GM20431 (cell line): ENCODE results near the gene HDGFL2.

ENCODE experiments used
- in situ Hi-C: fragments of 300-500 bp; cut with MseI, MboI; formaldehyde crosslinking; loops from one replicate; pipeline ENCODE4 v1.15.0; 2020; ENCODE audit warnings: low sequenced_read_pairs; ENCODE audit not compliant: unreplicated experiment

The HDGFL2 gene

GRCh38 chr19:4472174-4472974 lies at the start of gene HDGFL2:
TSS of gene HDGFL2 (plus strand) at chr19:4472297. CDS start at chr19:4472351, 54 bp downstream.
- in situ Hi-C loops = no loop called here

- in situ Hi-C loops = no loop called here
These were observed 48.5 kb upstream of the HDGFL2 start for GRCh38 chr19:4423416-4424126.

DNA sequence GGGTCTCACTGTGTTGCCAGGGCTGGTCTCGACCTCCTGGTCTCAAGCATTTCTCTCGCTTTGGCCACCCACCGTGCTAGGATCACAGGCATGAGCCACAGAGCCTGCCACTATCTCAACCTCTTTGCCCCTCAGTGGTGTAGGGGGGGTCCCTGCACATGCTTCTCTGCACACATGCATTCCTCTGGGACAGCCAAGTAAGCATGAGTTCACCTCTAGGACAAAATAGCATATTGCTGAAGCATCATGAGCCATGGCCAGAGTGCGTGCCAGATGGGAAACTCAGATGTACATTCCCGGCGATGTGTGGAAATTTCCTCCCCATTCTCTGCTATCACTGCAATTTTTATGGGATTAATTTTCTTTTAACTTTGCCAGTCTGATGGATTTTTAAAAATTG lies 46.6 kb upstream of the HDGFL2 start:
- in situ Hi-C loops = no loop called here

DNA sequence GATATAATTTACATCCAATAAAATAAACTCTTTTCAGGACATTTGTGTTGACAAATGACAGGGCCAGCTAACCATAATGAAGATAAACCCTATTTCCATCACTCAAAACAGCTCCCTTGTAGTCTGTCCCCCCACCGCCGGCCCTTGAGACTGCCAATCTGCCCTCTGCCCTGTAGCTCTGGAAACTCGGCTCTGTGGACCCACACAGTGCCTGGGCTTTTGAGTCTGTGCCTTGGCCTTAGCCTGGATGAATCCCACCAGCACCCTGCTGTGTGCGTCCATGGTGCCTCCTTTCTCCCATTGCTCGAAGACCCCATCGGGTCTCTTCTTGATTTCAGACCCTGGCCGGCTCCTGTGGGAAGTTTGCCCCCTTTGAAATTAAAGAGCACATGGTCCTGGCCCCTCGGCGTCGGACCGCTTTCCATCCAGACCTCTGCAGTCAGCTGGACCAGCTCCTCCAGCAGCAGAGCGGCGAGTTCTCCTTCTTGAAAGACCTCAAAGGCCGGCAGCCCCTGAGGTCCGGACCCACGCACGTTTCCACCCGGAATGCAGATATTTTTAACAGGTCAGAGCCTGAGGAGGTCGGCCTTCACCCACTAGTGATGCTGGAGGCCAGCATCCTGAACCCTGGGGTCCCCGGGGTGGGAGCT lies 43.6 kb upstream of the HDGFL2 start:
- in situ Hi-C loops = no loop called here

GRCh38 chr19:4429256-4429655 lies 42.8 kb upstream of the HDGFL2 start:
- in situ Hi-C loops = no loop called here

GRCh38 chr19:4429771-4430171 lies 42.3 kb upstream of the HDGFL2 start:
- in situ Hi-C loops = no loop called here

DNA sequence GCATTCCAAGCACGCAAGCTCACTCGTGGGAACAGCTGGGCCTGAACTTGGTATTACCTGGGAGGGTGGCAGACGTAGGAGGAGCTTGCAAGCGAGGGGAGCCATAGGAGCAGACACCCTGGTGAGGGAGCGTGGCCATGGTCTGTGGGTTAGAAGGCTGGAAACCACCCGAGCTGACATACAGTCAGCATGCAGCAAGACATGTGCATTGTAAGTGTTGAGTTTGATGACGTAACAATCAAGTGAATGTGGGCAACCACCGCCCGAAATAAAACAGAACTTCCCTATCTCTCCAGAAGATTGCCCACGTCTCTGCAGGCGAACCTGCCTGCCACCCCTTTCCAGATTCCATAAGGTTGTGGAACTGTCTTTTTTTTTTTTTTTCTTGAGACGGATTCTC lies 41.3 kb upstream of the HDGFL2 start:
- in situ Hi-C loops = no loop called here

GRCh38 chr19:4431296-4431695 lies 40.8 kb upstream of the HDGFL2 start:
- in situ Hi-C loops = no loop called here

- in situ Hi-C loops = no loop called here
These were observed 40.1 kb upstream of the HDGFL2 start for GRCh38 chr19:4431808-4432674.

DNA sequence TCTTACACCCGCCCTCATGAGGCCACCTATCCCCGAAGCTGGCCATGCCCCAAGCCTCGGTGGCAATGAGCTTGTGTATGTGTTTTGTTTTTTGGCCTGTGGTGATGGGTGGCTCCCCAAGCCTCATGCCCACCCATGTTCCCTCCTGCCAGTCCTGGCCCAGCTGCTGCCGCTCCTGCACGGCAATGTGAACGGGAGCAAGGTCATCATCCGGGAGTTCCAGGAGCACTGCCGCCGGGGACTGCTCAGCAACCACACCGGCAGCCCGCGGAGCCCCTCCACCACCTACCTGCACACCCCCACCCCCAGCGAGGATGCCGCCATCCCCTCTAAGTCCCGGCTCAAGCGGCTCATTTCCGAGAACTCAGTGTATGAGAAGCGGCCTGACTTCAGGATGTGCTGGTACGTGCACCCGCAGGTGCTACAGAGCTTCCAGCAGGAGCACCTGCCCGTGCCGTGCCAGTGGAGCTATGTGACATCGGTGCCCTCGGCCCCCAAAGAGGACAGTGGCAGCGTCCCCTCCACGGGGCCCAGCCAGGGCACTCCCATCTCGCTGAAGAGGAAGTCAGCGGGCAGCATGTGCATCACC lies 39.1 kb upstream of the HDGFL2 start:
- in situ Hi-C loops = no loop called here

DNA sequence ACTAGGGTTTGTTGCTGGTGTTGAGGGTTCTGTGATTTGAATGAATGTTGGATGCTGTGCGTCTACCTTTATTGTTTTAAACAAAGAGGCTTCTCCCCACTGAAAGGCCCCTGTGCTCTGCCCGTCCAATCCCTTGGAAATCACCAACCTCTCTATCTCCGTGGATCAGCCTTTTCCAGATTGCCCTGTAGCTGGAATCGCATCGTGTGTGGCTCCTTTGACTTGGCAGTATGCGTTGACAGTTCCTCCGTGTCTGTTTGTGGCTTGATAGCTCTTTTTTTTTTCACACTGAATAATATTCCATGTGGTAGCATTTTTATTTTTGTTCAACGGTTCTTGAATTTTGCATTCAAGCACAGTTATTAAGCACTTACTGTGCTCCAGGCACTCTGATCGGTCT lies 37.7 kb upstream of the HDGFL2 start:
- in situ Hi-C loops = no loop called here

DNA sequence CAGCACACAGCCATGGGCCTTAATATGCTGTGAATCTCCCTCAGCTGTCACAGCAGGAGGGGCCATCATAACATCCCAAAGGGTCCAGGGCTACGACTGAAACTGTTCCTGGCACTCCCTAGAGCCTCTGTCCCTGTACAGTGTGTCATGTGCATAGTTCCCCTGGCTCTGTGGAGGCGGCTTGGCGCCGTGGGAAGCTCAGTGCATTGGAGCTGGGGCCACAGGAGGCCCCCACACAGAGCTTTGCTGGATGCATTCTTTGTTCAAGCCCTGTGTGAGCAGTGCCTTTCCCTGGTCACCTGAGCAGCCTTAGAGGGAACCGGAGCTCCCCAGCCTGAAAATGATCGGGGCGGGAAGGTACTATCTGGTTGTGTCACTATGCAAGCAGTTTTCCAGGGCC lies 35.9 kb upstream of the HDGFL2 start:
- in situ Hi-C loops = no loop called here

GRCh38 chr19:4437103-4437502 lies 35.0 kb upstream of the HDGFL2 start:
- in situ Hi-C loops = no loop called here

DNA sequence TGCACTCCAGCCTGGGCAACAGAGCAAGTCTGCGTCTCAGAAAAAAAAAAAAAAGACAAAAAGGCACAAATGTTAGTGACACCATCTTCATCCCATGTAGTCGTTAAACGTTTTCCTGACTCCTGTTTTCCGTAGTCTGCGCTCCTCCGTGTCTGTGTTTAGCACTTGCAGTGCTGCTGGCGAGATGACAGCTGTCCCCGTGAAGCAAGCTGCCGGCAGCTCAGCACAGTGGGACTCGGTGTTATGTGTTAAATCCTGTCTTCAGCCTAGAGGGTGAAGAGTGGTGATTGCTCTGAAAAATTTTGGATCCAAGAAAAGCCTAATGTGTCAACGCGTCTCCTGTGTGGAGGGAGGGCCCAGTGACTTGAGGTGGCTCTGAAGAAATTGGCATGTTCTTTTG lies 32.9 kb upstream of the HDGFL2 start:
- in situ Hi-C loops = no loop called here

DNA sequence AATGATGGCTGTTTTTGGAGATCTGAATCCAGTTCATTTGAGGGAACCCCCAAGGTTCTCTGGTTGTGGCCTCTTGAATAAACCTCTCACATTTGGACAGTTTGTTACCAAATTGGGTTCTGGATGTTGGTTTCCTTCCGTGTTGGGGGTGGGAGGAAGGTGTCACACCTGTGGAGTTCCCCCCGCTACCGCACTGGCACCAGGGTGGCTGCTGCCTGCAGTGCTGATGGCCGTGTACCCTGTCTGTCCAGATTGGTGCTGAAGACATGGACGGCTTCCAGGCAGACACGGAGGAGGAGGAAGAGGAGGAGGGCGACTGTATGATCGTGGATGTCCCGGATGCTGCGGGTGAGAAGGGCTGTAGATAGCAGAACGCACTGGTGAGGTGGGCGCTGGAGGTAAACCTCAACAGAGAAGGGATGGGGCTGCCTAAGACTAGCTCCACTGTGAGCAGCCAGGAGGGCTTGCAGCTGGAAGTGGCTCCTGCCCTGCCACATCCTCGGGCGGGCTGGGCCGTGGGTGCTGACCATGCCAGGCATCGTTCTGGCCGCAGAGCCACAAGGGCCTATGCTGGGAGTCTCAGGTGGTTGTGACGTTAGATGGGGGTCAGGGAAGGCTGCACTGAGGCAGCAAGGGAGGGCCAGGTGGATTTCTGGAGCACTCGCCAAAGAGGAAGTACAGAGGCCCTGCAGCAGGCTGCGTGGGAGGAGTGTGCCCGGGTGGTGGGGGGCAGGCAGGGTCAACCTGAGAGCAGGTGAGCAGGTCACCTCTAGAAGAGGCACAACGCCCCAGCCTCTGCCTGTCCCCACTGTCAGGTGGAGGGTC lies 29.9 kb upstream of the HDGFL2 start:
- in situ Hi-C loops = no loop called here

DNA sequence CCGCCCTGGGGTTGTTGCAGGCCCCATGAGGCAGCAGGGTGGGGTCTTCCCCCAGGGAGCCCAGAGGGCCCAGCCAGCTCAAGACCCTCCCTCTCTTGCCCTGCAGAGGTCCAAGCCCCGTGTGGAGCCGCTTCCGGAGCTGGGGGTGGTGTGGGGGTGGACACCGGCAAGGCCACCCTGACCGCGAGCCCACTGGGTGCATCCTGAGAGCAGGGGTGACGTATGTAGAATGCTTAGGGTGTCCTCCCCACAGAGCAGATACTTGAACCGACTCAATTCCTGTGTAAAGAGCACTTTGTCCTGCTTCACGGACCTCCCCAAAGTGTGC lies 29.3 kb upstream of the HDGFL2 start:
- in situ Hi-C loops = no loop called here

DNA sequence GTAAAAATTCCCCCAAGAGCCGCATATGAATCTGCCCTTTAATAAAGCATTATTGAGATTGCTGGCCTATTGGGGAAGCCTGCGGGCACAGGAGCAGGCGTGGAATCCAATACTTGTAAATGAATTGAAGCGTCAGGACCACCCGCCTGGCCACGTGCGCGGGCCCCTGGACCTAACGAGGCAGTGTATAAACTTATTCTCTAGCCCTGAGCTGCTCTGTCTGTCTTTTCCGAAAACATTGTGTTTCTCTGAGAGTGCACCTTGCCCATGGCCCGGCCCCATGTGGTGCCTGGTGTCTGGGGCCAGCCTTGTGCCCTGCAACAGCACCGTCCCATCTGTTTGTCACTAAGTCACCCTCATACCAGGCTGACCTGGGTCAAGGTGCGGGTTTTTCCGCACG lies 28.9 kb upstream of the HDGFL2 start:
- in situ Hi-C loops = no loop called here

DNA sequence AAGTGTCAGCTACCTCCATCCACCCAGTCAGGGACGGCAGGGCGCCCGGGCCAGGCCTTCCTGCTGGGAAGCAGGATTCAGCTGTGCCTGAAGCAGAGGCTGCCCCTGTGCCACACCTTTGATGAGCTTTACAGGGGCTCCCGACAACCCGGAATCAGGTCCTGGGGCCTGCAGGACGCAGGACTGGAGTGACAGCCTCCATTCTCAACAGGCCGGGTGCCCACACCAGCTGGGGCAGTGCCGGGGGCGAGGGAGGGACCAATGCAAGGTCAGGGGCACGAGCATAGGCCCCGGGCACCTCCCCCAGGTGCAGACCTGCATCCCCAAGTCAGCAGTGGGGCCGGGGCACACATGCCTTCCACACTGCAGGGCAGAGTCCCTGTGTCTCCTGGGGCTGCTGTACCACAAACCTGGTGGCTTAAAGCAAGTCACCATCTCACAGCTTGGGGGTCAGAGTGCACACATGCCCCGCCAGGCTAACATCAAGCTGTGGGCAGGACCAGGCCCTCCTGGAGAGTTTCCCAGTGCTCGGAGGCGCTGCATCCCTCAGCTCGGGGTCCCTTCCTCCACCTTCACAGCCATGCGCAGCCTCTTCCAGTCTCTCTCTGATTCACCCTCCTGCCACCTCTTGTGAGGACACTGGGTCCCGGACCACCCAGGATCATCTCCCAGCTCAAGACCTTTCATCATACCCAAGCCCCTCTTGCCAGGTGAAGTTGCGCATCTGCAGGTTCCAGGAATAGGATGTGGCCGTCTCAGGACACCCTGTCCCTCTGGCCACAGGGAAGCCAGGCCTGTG lies 27.9 kb upstream of the HDGFL2 start:
- in situ Hi-C loops = no loop called here
